ENCODE results near the gene PPIL6. TPM values are rescaled to one million over a fixed set of nuclear protein-coding genes. Genes with fewer than 3 reads are reported as not detected.

PPIL6 gene
- total RNA-seq, 1 donor, result 1.9 TPM

- Histone ChIP-seq H3K4me1 (ENCODE audit: insufficient read depth, low read length) (peaks cover 58% of the 10 kb centered on the region), H3K27me3 (ENCODE audit: insufficient read depth, low read length) (no peaks in the 10 kb centered on the region), H3K4me3 (ENCODE audit: low read length) (no peak overlapping the region)
These were observed 90.9 kb downstream of the PPIL6 start for GRCh38 chr6:109349419-109349987.

DNA sequence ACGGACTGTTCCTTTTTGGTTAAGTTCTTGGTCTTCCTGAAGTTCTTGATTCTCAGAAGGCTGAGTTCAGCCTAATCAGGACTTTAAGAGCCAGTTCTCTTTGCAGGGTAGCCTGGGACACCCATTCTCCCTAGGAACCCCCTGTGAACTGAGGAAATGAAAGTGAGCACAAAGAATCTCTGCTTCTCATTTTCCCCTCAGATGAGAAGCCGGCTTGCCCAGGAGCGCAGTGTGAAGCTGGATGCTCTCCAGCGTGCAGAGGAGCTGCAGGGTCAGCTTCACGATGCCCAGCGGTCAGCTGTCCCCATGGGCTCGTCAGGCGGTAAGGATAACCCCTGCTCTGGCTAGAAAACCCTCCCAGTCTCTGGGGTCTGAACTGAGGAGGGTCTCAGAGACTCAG is 92.2 kb downstream of the PPIL6 start:
- Histone ChIP-seq H3K27me3 (ENCODE audit: insufficient read depth, low read length) (no peaks in the 10 kb centered on the region), H3K4me3 (ENCODE audit: low read length) (no peak overlapping the region), H3K9me3 (ENCODE audit: low read depth, low read length) (no peaks in the 10 kb centered on the region), H3K4me1 (ENCODE audit: insufficient read depth, low read length) (peaks cover 55% of the 10 kb centered on the region)

More at GRCh38 chr6:109349419-109349987, 90.9 kb downstream of the PPIL6 start:
- no peaks in the 10 kb centered on the region for H3K9me3 ChIP-seq (ENCODE audit: low read depth, low read length)

DNA sequence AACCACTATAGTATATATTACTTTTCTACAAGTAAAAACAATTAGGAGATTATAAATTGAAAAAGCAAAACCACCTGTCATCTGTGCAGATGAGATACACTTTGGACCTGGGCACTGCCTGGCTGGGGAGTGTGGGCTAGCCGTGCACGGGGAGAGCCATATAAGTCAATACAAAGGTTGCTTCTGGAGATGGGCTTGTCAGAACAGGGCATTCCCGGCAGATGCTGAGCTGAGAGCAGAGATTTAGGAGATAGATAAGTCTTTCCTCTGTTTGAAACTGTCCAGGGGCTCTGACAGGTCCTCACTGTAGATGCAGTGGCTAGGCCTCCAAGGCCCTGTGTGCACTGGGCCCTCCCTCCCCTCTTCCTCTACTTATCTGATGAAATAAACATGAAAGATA is 92.6 kb downstream of the PPIL6 start:
- Histone ChIP-seq H3K27me3 (ENCODE audit: insufficient read depth, low read length) (no peaks in the 10 kb centered on the region), H3K4me1 (ENCODE audit: insufficient read depth, low read length) (peaks cover 52% of the 10 kb centered on the region), H3K9me3 (ENCODE audit: low read depth, low read length) (no peaks in the 10 kb centered on the region), H3K4me3 (ENCODE audit: low read length) (no peak overlapping the region)

DNA sequence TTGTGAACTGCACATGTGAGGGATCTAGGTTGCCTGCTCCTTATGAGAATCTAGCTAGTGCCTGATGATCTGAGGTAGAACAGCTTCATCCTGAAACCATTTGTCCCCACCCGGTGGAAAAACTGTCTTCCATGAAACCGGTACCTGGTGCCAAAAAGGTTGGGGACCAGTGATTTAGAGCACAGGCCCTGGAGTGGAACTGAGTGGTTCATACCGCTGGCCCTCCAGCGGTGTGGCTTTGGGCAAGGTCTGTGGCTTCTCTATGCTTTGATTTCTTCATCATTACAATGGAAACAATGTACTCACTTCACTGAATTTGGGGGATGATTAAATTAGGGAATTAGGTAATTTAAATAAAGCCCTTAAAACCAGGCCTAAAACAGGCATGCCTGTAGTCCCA is 94.4 kb downstream of the PPIL6 start:
- no peaks in the 10 kb centered on the region for H3K27me3 ChIP-seq (ENCODE audit: insufficient read depth, low read length)
- no peaks in the 10 kb centered on the region for H3K9me3 ChIP-seq (ENCODE audit: low read depth, low read length)
- H3K4me3 ChIP-seq (ENCODE audit: low read length), result no peak overlapping the region
- H3K4me1 ChIP-seq (ENCODE audit: insufficient read depth, low read length), result peaks cover 34% of the 10 kb centered on the region

GRCh38 chr6:109344226-109344625 is 96.2 kb downstream of the PPIL6 start:
- H3K4me3 ChIP-seq (ENCODE audit: low read length), result no peak overlapping the region
- no peaks in the 10 kb centered on the region for H3K27me3 ChIP-seq (ENCODE audit: insufficient read depth, low read length)
- peaks cover 17% of the 10 kb centered on the region for H3K4me1 ChIP-seq (ENCODE audit: insufficient read depth, low read length)
- H3K9me3 ChIP-seq (ENCODE audit: low read depth, low read length), result no peaks in the 10 kb centered on the region

- peaks cover 10% of the 10 kb centered on the region for H3K4me1 ChIP-seq (ENCODE audit: insufficient read depth, low read length)
- no peaks in the 10 kb centered on the region for H3K27me3 ChIP-seq (ENCODE audit: insufficient read depth, low read length)
- H3K4me3 ChIP-seq (ENCODE audit: low read length), result no peak overlapping the region
- H3K9me3 ChIP-seq (ENCODE audit: low read depth, low read length), result no peaks in the 10 kb centered on the region
These were observed 96.9 kb downstream of the PPIL6 start for GRCh38 chr6:109343518-109343917.

- no peak overlapping the region for H3K4me3 ChIP-seq (ENCODE audit: low read length)
- H3K27me3 ChIP-seq (ENCODE audit: insufficient read depth, low read length), result no peaks in the 10 kb centered on the region
- H3K4me1 ChIP-seq (ENCODE audit: insufficient read depth, low read length), result peaks cover 4% of the 10 kb centered on the region
- H3K9me3 ChIP-seq (ENCODE audit: low read depth, low read length), result no peaks in the 10 kb centered on the region
These were observed 97.5 kb downstream of the PPIL6 start for GRCh38 chr6:109342911-109343310.

- Histone ChIP-seq H3K9me3 (ENCODE audit: low read depth, low read length) (no peaks in the 10 kb centered on the region), H3K27me3 (ENCODE audit: insufficient read depth, low read length) (no peaks in the 10 kb centered on the region), H3K4me1 (ENCODE audit: insufficient read depth, low read length) (no peaks in the 10 kb centered on the region), H3K4me3 (ENCODE audit: low read length) (no peak overlapping the region)
These were observed 97.9 kb downstream of the PPIL6 start for GRCh38 chr6:109342506-109342905.

GRCh38 chr6:109340811-109341210 is 99.6 kb downstream of the PPIL6 start:
- H3K4me3 ChIP-seq (ENCODE audit: low read length), result no peak overlapping the region
- no peaks in the 10 kb centered on the region for H3K9me3 ChIP-seq (ENCODE audit: low read depth, low read length)
- no peaks in the 10 kb centered on the region for H3K4me1 ChIP-seq (ENCODE audit: insufficient read depth, low read length)
- H3K27me3 ChIP-seq (ENCODE audit: insufficient read depth, low read length), result no peaks in the 10 kb centered on the region

Other genes starting within 250 kb of the PPIL6 start
- gene CD164, start 58.2 kb downstream of the PPIL6 start, total RNA-seq, result 195 TPM
- gene SMPD2, start 96 bp upstream of the PPIL6 start, total RNA-seq, result 22.5 TPM
- 44.4 TPM for gene MICAL1, start 15.1 kb upstream of the PPIL6 start, total RNA-seq
- gene ZBTB24, start 42.6 kb upstream of the PPIL6 start, total RNA-seq, result 13.4 TPM